Measurements from ENCODE around the gene SGCD.

Gene SGCD

GRCh38 chr5:156405988-156406387 is 79.0 kb downstream of the SGCD start:
- DNase-seq = no peak

GRCh38 chr5:156407251-156407650 is 80.3 kb downstream of the SGCD start:
- DNase-seq = no peak

- DNase-seq = no peak
These were observed 82.9 kb downstream of the SGCD start for GRCh38 chr5:156409834-156410233.

- DNase-seq = no peak
These were observed 84.2 kb downstream of the SGCD start for GRCh38 chr5:156411185-156411613.

- no peak for DNase-seq
These were observed 85.0 kb downstream of the SGCD start for GRCh38 chr5:156411957-156412356.

GRCh38 chr5:156414391-156414790 is 87.4 kb downstream of the SGCD start:
- DNase-seq = no peak

GRCh38 chr5:156419661-156420060 is 92.7 kb downstream of the SGCD start:
- DNase-seq = no peak

- DNase-seq = no peak
These were observed 93.7 kb downstream of the SGCD start for GRCh38 chr5:156420665-156421064.

GRCh38 chr5:156421798-156422197 is 94.8 kb downstream of the SGCD start:
- no peak for DNase-seq

- no peak for DNase-seq
These were observed 96.6 kb downstream of the SGCD start for GRCh38 chr5:156423597-156423996.

GRCh38 chr5:156427315-156427714 is 100.4 kb downstream of the SGCD start:
- no peak for DNase-seq

GRCh38 chr5:156431956-156432829 is 105.2 kb downstream of the SGCD start:
- DNase-seq = no peak

- no peak for DNase-seq
These were observed 105.8 kb downstream of the SGCD start for GRCh38 chr5:156432830-156433105.

GRCh38 chr5:156434471-156434870 is 107.5 kb downstream of the SGCD start:
- DNase-seq = no peak

GRCh38 chr5:156435101-156435500 is 108.1 kb downstream of the SGCD start:
- DNase-seq = no peak

- no peak for DNase-seq
These were observed 111.1 kb downstream of the SGCD start for GRCh38 chr5:156438076-156438475.

- no peak for DNase-seq
These were observed 117.9 kb downstream of the SGCD start for GRCh38 chr5:156444753-156445291.

GRCh38 chr5:156446526-156446925 is 119.6 kb downstream of the SGCD start:
- no peak for DNase-seq

- no peak for DNase-seq
These were observed 123.8 kb downstream of the SGCD start for GRCh38 chr5:156450778-156451177.

- no peak for DNase-seq
These were observed 124.5 kb downstream of the SGCD start for GRCh38 chr5:156451505-156451904.

GRCh38 chr5:156456857-156457256 is 129.9 kb downstream of the SGCD start:
- no peak for DNase-seq

- DNase-seq = no peak
These were observed 132.9 kb downstream of the SGCD start for GRCh38 chr5:156459812-156460385.

GRCh38 chr5:156460471-156460870 is 133.5 kb downstream of the SGCD start:
- no peak for DNase-seq

- DNase-seq = no peak
These were observed 139.9 kb downstream of the SGCD start for GRCh38 chr5:156466871-156467270.
